H9 (cell line): ENCODE results near the gene TMEM185B. TPM values are rescaled to one million over a fixed set of nuclear protein-coding genes. Genes with fewer than 3 reads are reported as not detected.

Experiments used
- DNase-seq: peaks from one replicate; pipeline ENCODE4 v3.0.0-alpha.2; 2017
- H2AFZ ChIP-seq: one replicate; pipeline ENCODE4 v1.6.1; 2013; ENCODE audit warnings: mild to moderate bottlenecking, low read length, control low read depth, moderate library complexity
- H2AK5ac ChIP-seq: 2 replicates; pipeline ENCODE4 v1.6.1; 2013; ENCODE audit warnings: low read length, control low read depth, mixed read lengths; ENCODE audit not compliant: insufficient read length
- H2BK120ac ChIP-seq: one replicate; pipeline ENCODE4 v1.6.1; 2013; ENCODE audit warnings: low read depth, mild to moderate bottlenecking, low read length, control low read depth, inconsistent platforms; ENCODE audit not compliant: poor library complexity, severe bottlenecking
- H2BK12ac ChIP-seq: 2 replicates; pipeline ENCODE4 v1.6.1; 2013; ENCODE audit warnings: low read length, control low read depth, mixed read lengths, low read depth; ENCODE audit not compliant: insufficient read length
- H2BK15ac ChIP-seq: 2 replicates; pipeline ENCODE4 v1.6.1; 2013; ENCODE audit warnings: low read depth, low read length, control low read depth
- H2BK20ac ChIP-seq: one replicate; pipeline ENCODE4 v1.6.1; 2013; ENCODE audit warnings: low read depth, mild to moderate bottlenecking, low read length, control low read depth, inconsistent platforms; ENCODE audit not compliant: poor library complexity, severe bottlenecking
- H2BK5ac ChIP-seq: 2 replicates; pipeline ENCODE4 v1.6.1; 2013; ENCODE audit warnings: low read length, control low read depth, mixed read lengths; ENCODE audit not compliant: insufficient read length
- H3K14ac ChIP-seq: 2 replicates; pipeline ENCODE4 v1.6.1; 2013; ENCODE audit warnings: low read length, control low read depth; ENCODE audit not compliant: insufficient read depth
- H3K18ac ChIP-seq: 2 replicates; pipeline ENCODE4 v1.6.1; 2013; ENCODE audit warnings: low read depth, mild to moderate bottlenecking, mixed read lengths, low read length, control low read depth; ENCODE audit not compliant: insufficient read length
- H3K23ac ChIP-seq: 2 replicates; pipeline ENCODE4 v1.6.1; 2013; ENCODE audit warnings: low read length, control low read depth, mixed read lengths, low read depth; ENCODE audit not compliant: insufficient read length
- H3K23me2 ChIP-seq: 2 replicates; pipeline ENCODE4 v1.6.1; 2013; ENCODE audit warnings: low read depth, mild to moderate bottlenecking, mixed read lengths, low read length, control low read depth; ENCODE audit not compliant: insufficient read length, poor library complexity, severe bottlenecking
- H3K27ac ChIP-seq: 2 replicates; pipeline ENCODE4 v1.5.1; 2013; ENCODE audit warnings: low read length, control low read depth, mixed read lengths, low read depth; ENCODE audit not compliant: insufficient read length
- H3K27me3 ChIP-seq: 2 replicates; pipeline ENCODE4 v1.6.1; 2013; ENCODE audit warnings: low read length, control low read depth, inconsistent platforms; ENCODE audit not compliant: insufficient read depth
- H3K4ac ChIP-seq: 2 replicates; pipeline ENCODE4 v1.6.1; 2013; ENCODE audit warnings: low read depth, mild to moderate bottlenecking, control low read depth, inconsistent platforms, low read length, moderate library complexity
- H3K4me1 ChIP-seq: 2 replicates; pipeline ENCODE4 v1.6.1; 2013; ENCODE audit warnings: low read length, control low read depth, inconsistent platforms; ENCODE audit not compliant: insufficient read depth
- H3K4me2 ChIP-seq: 2 replicates; pipeline ENCODE4 v1.6.1; 2013; ENCODE audit warnings: low read length, control low read depth, mixed read lengths; ENCODE audit not compliant: insufficient read length, insufficient read depth
- H3K56ac ChIP-seq: 2 replicates; pipeline ENCODE4 v1.6.1; 2013; ENCODE audit warnings: low read depth, mild to moderate bottlenecking, mixed read lengths, low read length, control low read depth; ENCODE audit not compliant: insufficient read length
- H3K79me1 ChIP-seq: 2 replicates; pipeline ENCODE4 v1.6.1; 2013; ENCODE audit warnings: low read depth, mild to moderate bottlenecking, moderate library complexity, low read length, control low read depth, inconsistent platforms; ENCODE audit not compliant: insufficient read depth, poor library complexity, severe bottlenecking
- H3K79me2 ChIP-seq: 2 replicates; pipeline ENCODE4 v1.6.1; 2013; ENCODE audit warnings: low read length, control low read depth, inconsistent platforms; ENCODE audit not compliant: insufficient read depth
- H3K9ac ChIP-seq: 2 replicates; pipeline ENCODE4 v1.6.1; 2013; ENCODE audit warnings: low read length, control low read depth, mixed read lengths; ENCODE audit not compliant: insufficient read length; ENCODE audit errors: extremely low read depth
- H3K9me3 ChIP-seq: one replicate; pipeline ENCODE4 v1.6.1; 2013; ENCODE audit warnings: low read depth, low read length, inconsistent platforms; ENCODE audit not compliant: control insufficient read depth
- H3T11ph ChIP-seq: one replicate; pipeline ENCODE4 v1.6.1; 2013; ENCODE audit warnings: mild to moderate bottlenecking, low read length, control low read depth, inconsistent platforms
- H4K20me1 ChIP-seq: one replicate; pipeline ENCODE4 v1.6.1; 2013; ENCODE audit not compliant: control insufficient read depth, insufficient read length, insufficient read depth
- H4K5ac ChIP-seq: 2 replicates; pipeline ENCODE4 v1.6.1; 2013; ENCODE audit warnings: low read depth, mild to moderate bottlenecking, mixed read lengths, low read length, control low read depth; ENCODE audit not compliant: insufficient read length
- H4K8ac ChIP-seq: replicated peaks from 2 replicates; pipeline ENCODE4 v1.6.1; 2013; ENCODE audit warnings: low read length, control low read depth, mixed read lengths, low read depth; ENCODE audit not compliant: insufficient read length
- H4K91ac ChIP-seq: 2 replicates; pipeline ENCODE4 v1.6.1; 2013; ENCODE audit warnings: low read depth, mild to moderate bottlenecking, moderate library complexity, mixed read lengths, low read length, control low read depth; ENCODE audit not compliant: insufficient read length
- H3K27ac Mint-ChIP-seq, 3 experiments: 2 replicates in 2 of 3; 3 replicates in 1 of 3; pipeline ENCODE4 v1.8.0; 2020 to 2021; ENCODE audit warnings: mixed read lengths in 3 of 3, mild to moderate bottlenecking in 1 of 3, moderate library complexity in 1 of 3
- H3K27me3 Mint-ChIP-seq: 2 replicates; pipeline ENCODE4 v1.8.0; 2021; ENCODE audit warnings: low read depth, mild to moderate bottlenecking, moderate library complexity, mixed read lengths
- H3K36me3 Mint-ChIP-seq, 3 experiments: 2 replicates in 2 of 3; 3 replicates in 1 of 3; pipeline ENCODE4 v1.8.0; 2020 to 2021; ENCODE audit warnings: low read depth in 3 of 3, mixed read lengths in 3 of 3; ENCODE audit not compliant: insufficient read depth in 1 of 3
- H3K4me1 Mint-ChIP-seq, 2 experiments: 2 replicates each; pipeline ENCODE4 v1.8.0; 2020; ENCODE audit warnings: mixed read lengths in 2 of 2
- H3K4me3 Mint-ChIP-seq, 2 experiments: 2 replicates in 1 of 2; 3 replicates in 1 of 2; pipeline ENCODE4 v1.8.0; 2020 to 2021; ENCODE audit warnings: mild to moderate bottlenecking in 2 of 2, mixed read lengths in 2 of 2, moderate library complexity in 1 of 2
- H3K9me3 Mint-ChIP-seq, 2 experiments: 2 replicates in 1 of 2; 3 replicates in 1 of 2; pipeline ENCODE4 v1.8.0; 2020; ENCODE audit warnings: mild to moderate bottlenecking in 2 of 2, mixed read lengths in 2 of 2, moderate library complexity in 1 of 2
- CTCF ChIP-seq: fragments of 200-600 bp; sonication (generic); conservative IDR thresholded peaks from 3 replicates; pipeline ENCODE4 v1.8.0; 2021; ENCODE audit warnings: antibody characterized with exemption, mild to moderate bottlenecking
- WGBS: extraction: QIAGEN DNeasy Blood & Tissue Kit; methylation state at CpG from one replicate; pipeline ENCODE4 v1.1.7; 2013; ENCODE audit warnings: missing lambda C conversion rate, low lambda C conversion rate, mixed read lengths; ENCODE audit not compliant: insufficient read length; ENCODE audit errors: extremely low coverage; 5-methylcytosine and 5-hydroxymethylcytosine counted together
- total RNA-seq: library from RNA; stranded (reverse); gene quantifications from 2 replicates; pipeline ENCODE4 v1.2.1, GENCODE V29; 2021

The TMEM185B gene
- total RNA-seq, 1 experiment from 2014 or later = 29.0 TPM

- Histone ChIP-seq H2BK20ac (no peak overlapping the region), H3K4me2 (no peak overlapping the region), H3K4me1 (no peaks in the 10 kb centered on the region), H2BK15ac (no peak overlapping the region), H2AFZ (no peak overlapping the region), H3K79me2 (no peaks in the 10 kb centered on the region; the same call in 1 of the 2 replicates), H2BK12ac (no peak overlapping the region), H2AK5ac (no peak overlapping the region), H2BK120ac (no peak overlapping the region), H4K91ac (no peak overlapping the region), H3K4ac (no peak overlapping the region), H3K23ac (no peak overlapping the region), H3K14ac (no peak overlapping the region; the same call in 1 of the 2 replicates), H3T11ph (no peak overlapping the region), H4K20me1 (peaks cover 2% of the 10 kb centered on the region), H3K9me3 (peaks cover 4% of the 10 kb centered on the region), H4K8ac (no peak overlapping the region), H3K27ac (no peak overlapping the region), H3K27me3 (peaks cover 10% of the 10 kb centered on the region; the same call in 1 of the 2 replicates), H4K5ac (no peak overlapping the region), H2BK5ac (no peak overlapping the region), H3K56ac (no peak overlapping the region), H3K18ac (no peak overlapping the region), H3K23me2 (no peaks in the 10 kb centered on the region), H3K79me1 (no peaks in the 10 kb centered on the region), H3K9ac (no peak overlapping the region)
- no peak for TF ChIP-seq CTCF
- no peak for DNase-seq
- H3K9me3 Mint-ChIP-seq = peaks cover 6 to 9% of the 10 kb centered on the region in 2 experiments
- no peak overlapping the region; a peak in 1 of 5 replicates for H3K4me3 Mint-ChIP-seq
- H3K4me1 Mint-ChIP-seq = peaks cover 21 to 35% of the 10 kb centered on the region in 2 experiments
- WGBS = no CpG with 5 or more reads among the region's 9 CpGs
- peaks cover 10 to 20% (median 13%) of the 10 kb centered on the region in 3 experiments for H3K36me3 Mint-ChIP-seq
- H3K27me3 Mint-ChIP-seq = peaks cover 69% of the 10 kb centered on the region
- H3K27ac Mint-ChIP-seq = no peak overlapping the region
These were observed 2.4 kb upstream of the TMEM185B start for GRCh38 chr2:120225549-120226065.
